ENCODE measurements around the gene KRTAP10-2. TPM values are rescaled to one million over a fixed set of nuclear protein-coding genes. Genes with fewer than 3 reads are reported as not detected.

KRTAP10-2 gene
- total RNA-seq, 1 experiment from 2014 or later, result not detected

GRCh38 chr21:44549525-44550211 is 1.6 kb downstream of the KRTAP10-2 start:
- in situ Hi-C loops (cut with HindIII; ENCODE audit: low pct_unique_long_range_greater_than_20kb, low sequenced_read_pairs), result no loop called here
- DNase-seq (ENCODE audit: low read depth), result no peak

- no peak for DNase-seq (ENCODE audit: low read depth)
- in situ Hi-C loops (cut with HindIII; ENCODE audit: low pct_unique_long_range_greater_than_20kb, low sequenced_read_pairs), result no loop called here
Measured at GRCh38 chr21:44548922-44549321, 2.4 kb downstream of the KRTAP10-2 start.

- in situ Hi-C loops (cut with HindIII; ENCODE audit: low pct_unique_long_range_greater_than_20kb, low sequenced_read_pairs), result no loop called here
- DNase-seq (ENCODE audit: low read depth), result no peak
Measured at GRCh38 chr21:44548381-44548780, 2.9 kb downstream of the KRTAP10-2 start.

GRCh38 chr21:44547656-44548331 is 3.5 kb downstream of the KRTAP10-2 start:
- in situ Hi-C loops (cut with HindIII; ENCODE audit: low pct_unique_long_range_greater_than_20kb, low sequenced_read_pairs), result no loop called here
- no peak for DNase-seq (ENCODE audit: low read depth)

GRCh38 chr21:44544566-44544965 is 6.7 kb downstream of the KRTAP10-2 start:
- in situ Hi-C loops (cut with HindIII; ENCODE audit: low pct_unique_long_range_greater_than_20kb, low sequenced_read_pairs), result no loop called here
- DNase-seq (ENCODE audit: low read depth), result no peak

- in situ Hi-C loops (cut with HindIII; ENCODE audit: low pct_unique_long_range_greater_than_20kb, low sequenced_read_pairs), result no loop called here
- no peak for DNase-seq (ENCODE audit: low read depth)
Measured at GRCh38 chr21:44542716-44543115, 8.6 kb downstream of the KRTAP10-2 start.

GRCh38 chr21:44540741-44541288 is 10.5 kb downstream of the KRTAP10-2 start:
- in situ Hi-C loops (cut with HindIII; ENCODE audit: low pct_unique_long_range_greater_than_20kb, low sequenced_read_pairs), result no loop called here
- DNase-seq (ENCODE audit: low read depth), result no peak

- in situ Hi-C loops (cut with HindIII; ENCODE audit: low pct_unique_long_range_greater_than_20kb, low sequenced_read_pairs), result no loop called here
- DNase-seq (ENCODE audit: low read depth), result no peak
Measured at GRCh38 chr21:44539991-44540666, 11.2 kb downstream of the KRTAP10-2 start, which contains the start of gene KRTAP10-1. KRTAP10-1 (minus strand) TSS chr21:44540195; CDS start chr21:44540150, 45 bp downstream.

GRCh38 chr21:44539046-44539445 is 12.3 kb downstream of the KRTAP10-2 start:
- DNase-seq (ENCODE audit: low read depth), result no peak
- in situ Hi-C loops (cut with HindIII; ENCODE audit: low pct_unique_long_range_greater_than_20kb, low sequenced_read_pairs), result no loop called here

- no peak for DNase-seq (ENCODE audit: low read depth)
- in situ Hi-C loops (cut with HindIII; ENCODE audit: low pct_unique_long_range_greater_than_20kb, low sequenced_read_pairs), result no loop called here
Measured at GRCh38 chr21:44537930-44538911, 13.1 kb downstream of the KRTAP10-2 start.

GRCh38 chr21:44535963-44536362 is 15.3 kb downstream of the KRTAP10-2 start:
- in situ Hi-C loops (cut with HindIII; ENCODE audit: low pct_unique_long_range_greater_than_20kb, low sequenced_read_pairs), result no loop called here
- no peak for DNase-seq (ENCODE audit: low read depth)

GRCh38 chr21:44534688-44535087 is 16.6 kb downstream of the KRTAP10-2 start:
- in situ Hi-C loops (cut with HindIII; ENCODE audit: low pct_unique_long_range_greater_than_20kb, low sequenced_read_pairs), result no loop called here
- no peak for DNase-seq (ENCODE audit: low read depth)

GRCh38 chr21:44533891-44534627 is 17.2 kb downstream of the KRTAP10-2 start:
- no peak for DNase-seq (ENCODE audit: low read depth)
- in situ Hi-C loops (cut with HindIII; ENCODE audit: low pct_unique_long_range_greater_than_20kb, low sequenced_read_pairs), result no loop called here

GRCh38 chr21:44533121-44533890 is 18.0 kb downstream of the KRTAP10-2 start:
- in situ Hi-C loops (cut with HindIII; ENCODE audit: low pct_unique_long_range_greater_than_20kb, low sequenced_read_pairs), result no loop called here
- no peak for DNase-seq (ENCODE audit: low read depth)

GRCh38 chr21:44532712-44533111 is 18.6 kb downstream of the KRTAP10-2 start:
- in situ Hi-C loops (cut with HindIII; ENCODE audit: low pct_unique_long_range_greater_than_20kb, low sequenced_read_pairs), result no loop called here
- DNase-seq (ENCODE audit: low read depth), result no peak

- in situ Hi-C loops (cut with HindIII; ENCODE audit: low pct_unique_long_range_greater_than_20kb, low sequenced_read_pairs), result no loop called here
- DNase-seq (ENCODE audit: low read depth), result no peak
Measured at GRCh38 chr21:44531606-44532564, 19.4 kb downstream of the KRTAP10-2 start.
